NCI-H345 (cell line): ENCODE data around the gene OSBPL3.

ENCODE experiments used
- DNase-seq: peaks from one replicate; lab custom pipeline; 2025; lab: John Stamatoyannopoulos, UW

The OSBPL3 gene

GRCh38 chr7:24757353-24758275 is 222.4 kb downstream of the OSBPL3 start, which contains the start of gene GSDME:
Gene GSDME (minus strand): TSS chr7:24757464. CDS start chr7:24749774, 7,690 bp downstream.
- DNase-seq, result peak; percentile 57

GRCh38 chr7:24756545-24757352 is 223.2 kb downstream of the OSBPL3 start:
- peak; percentile 57 for DNase-seq

GRCh38 chr7:24755541-24756407 is 224.2 kb downstream of the OSBPL3 start:
- no peak for DNase-seq

- no peak for DNase-seq
Measured at GRCh38 chr7:24754906-24755506, 225.0 kb downstream of the OSBPL3 start.

- no peak for DNase-seq
Measured at GRCh38 chr7:24752073-24752800, 227.7 kb downstream of the OSBPL3 start.

GRCh38 chr7:24751484-24751883 is 228.5 kb downstream of the OSBPL3 start:
- no peak for DNase-seq

GRCh38 chr7:24750441-24751055 is 229.4 kb downstream of the OSBPL3 start:
- DNase-seq, result no peak

- no peak for DNase-seq
Measured at GRCh38 chr7:24748521-24748920, 231.5 kb downstream of the OSBPL3 start.
